Activated CD8-positive, alpha-beta memory T cell treated with anti-CD3 and anti-CD28 coated beads for 1 hour (primary cell): ENCODE results near the gene CCND2.
A peak's percentile ranks its signal among the peaks of the same experiment; 100 is the strongest.

Experiments
- DNase-seq, 2 donors: peaks; one replicate each; pipeline ENCODE4 v3.0.0-alpha.2; 2020; ENCODE audit warnings: low read depth in 1 of 2; ENCODE audit errors: extremely low read depth in 1 of 2

Gene CCND2

GRCh38 chr12:4275870-4276301 lies 2.3 kb downstream of the CCND2 start:
- DNase-seq, result no peak

- DNase-seq, result peak; percentile 70 to 73
Measured at GRCh38 chr12:4276524-4277204, 3.1 kb downstream of the CCND2 start.

DNA sequence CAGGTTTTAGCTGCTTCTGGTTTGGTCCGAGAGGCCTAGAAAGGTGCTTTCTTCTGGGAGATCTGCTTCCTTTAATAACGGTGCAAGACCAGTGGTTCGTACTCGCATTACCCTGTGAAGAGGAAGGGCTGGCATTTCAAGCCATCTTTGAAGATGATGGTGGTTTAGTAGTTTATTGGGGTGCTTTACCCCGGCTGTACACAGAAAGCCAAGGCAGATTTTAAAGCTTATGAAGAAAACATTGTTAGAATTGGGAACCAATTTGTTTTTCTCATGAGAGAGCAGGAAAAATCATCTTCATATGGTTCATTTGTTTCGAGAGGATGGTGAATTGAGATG lies 3.6 kb downstream of the CCND2 start:
- DNase-seq, result no peak

- DNase-seq, result no peak
Measured at GRCh38 chr12:4277857-4278256, 4.3 kb downstream of the CCND2 start.

GRCh38 chr12:4278329-4279197 lies 5.0 kb downstream of the CCND2 start:
- no peak for DNase-seq

DNA sequence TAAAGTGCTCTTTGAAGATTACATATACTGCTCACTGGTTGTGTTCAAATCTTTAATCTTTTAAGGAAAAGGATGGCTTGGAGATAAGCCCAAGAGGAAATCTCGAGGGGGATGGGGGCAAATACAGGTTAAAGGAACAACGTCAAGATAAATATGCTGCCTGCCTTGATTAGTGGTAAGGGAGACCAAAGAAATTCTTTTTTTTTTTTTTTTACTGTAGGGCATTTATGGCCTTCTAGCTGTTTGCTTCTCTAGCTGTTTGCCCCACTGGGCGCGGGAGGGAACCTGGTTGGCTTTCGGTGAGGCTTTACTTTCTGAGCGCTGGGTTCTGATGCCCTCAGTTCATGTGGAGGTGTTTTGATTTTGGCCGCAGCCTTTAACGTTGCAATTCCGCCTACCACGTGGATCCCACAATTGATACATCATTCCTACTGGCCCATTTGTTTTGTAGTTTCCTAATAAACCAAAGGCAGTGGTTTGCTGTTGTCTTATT lies 5.7 kb downstream of the CCND2 start:
- no peak for DNase-seq

- no peak for DNase-seq
Measured at GRCh38 chr12:4280351-4281163, 7.0 kb downstream of the CCND2 start.

- DNase-seq, result no peak
Measured at GRCh38 chr12:4281173-4281654, 7.7 kb downstream of the CCND2 start.

GRCh38 chr12:4282103-4282891 lies 8.7 kb downstream of the CCND2 start:
- no peak for DNase-seq

GRCh38 chr12:4282892-4283511 lies 9.4 kb downstream of the CCND2 start:
- no peak for DNase-seq

DNA sequence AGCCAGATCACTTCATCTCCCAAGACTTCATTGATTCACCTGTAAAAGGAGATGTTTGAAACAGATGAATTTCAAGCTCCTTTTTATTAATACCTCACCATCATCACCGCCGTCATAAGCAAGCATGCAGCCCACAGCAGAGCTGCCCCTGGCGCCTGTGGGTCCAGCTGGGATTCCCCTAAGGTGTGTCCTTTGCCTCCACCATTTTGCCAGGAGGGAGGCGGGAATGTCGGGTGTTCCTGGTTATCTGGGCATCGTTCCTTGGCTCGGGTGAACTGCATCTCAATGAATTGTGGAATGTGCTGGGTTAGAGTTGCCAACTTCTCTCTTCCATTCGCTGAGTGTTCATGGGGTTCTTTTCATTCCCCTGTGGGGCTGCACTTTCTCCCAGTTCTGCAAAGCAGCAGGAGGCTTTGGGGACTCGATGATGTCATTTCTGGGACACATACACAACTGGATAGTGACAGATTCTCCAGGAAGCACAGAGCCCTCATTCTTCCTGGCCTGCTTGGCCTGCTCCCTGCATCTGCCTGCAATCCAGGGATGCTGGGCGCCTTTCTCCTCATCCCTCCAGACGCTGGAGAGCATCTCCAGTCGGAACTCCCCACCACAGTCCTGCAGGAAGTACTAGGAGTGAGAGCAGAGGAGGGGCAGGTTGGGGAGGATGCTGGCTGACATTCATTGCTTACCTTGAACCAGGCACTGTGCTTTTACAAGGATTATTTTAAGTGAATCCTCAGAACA lies 10.1 kb downstream of the CCND2 start:
- no peak for DNase-seq

- DNase-seq, result no peak
Measured at GRCh38 chr12:4284306-4284705, 10.7 kb downstream of the CCND2 start.

DNA sequence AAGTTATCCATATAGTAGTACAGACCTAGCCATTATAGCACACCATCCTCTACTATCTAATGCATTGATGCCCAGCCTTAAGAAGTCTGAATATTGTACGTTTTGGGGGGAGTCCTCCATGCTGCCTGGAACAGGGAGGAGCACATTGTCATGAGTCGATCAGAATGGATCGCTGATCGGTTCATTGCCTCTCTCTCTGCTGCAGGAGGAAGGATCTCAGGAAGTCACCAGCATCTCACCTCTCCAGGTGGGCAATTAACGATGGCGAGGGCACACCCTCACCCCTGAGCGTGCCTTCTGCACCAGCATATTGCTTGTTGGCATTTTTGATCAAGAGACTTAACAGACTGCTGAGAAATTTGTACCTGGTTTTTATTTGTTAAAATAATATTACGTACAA lies 11.5 kb downstream of the CCND2 start:
- no peak for DNase-seq

DNA sequence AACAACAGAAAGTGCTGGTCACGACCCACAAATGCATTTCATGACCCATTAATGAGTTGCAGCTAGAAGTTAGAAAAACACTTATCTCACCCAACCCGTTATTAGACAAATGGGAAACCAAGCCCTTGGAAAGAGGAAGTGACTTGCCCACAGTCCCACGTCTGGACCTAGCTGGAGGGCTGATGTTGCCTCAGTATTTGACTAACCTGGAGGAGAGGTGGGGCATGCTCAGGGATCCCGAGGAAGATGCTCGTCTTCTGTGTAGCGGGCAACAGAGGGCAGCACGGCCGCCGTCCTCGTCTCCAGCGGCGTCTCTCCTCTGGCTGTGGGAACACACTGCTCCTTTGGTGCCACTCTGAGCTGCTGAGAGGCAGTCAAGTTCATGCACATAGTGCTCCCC lies 12.7 kb downstream of the CCND2 start:
- no peak for DNase-seq

DNA sequence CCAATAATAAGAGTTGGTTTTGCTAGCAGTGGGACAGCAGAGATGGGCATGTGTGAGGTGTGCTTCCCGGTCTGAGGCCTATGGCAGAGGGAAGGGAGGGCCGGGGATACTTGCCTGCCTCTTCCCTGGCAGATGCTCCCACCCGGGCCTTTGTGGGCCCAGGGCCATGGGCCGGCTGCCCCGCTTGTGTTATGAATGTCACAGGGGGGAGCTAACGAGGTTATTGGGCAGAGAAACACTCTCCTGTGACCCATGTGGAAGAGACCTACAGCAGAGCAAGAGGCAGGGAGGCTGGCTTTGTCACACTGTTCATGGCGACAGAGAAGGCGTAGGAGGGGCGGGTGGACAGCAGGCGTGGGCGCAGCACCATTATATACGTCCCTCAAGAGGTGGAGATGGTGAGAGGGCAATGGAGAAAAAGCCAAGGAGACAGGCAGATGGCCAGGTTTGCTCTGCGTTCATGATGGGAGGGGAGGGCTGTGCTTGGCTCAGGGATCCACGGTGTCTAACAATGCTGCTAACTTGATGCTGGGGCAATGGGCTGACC lies 13.3 kb downstream of the CCND2 start:
- no peak for DNase-seq

GRCh38 chr12:4287325-4288211 lies 14.0 kb downstream of the CCND2 start:
- no peak for DNase-seq

GRCh38 chr12:4288296-4289131 lies 15.0 kb downstream of the CCND2 start:
- no peak for DNase-seq
